ENCODE data around the gene MED27. TPM values are rescaled to one million over a fixed set of nuclear protein-coding genes. Genes with fewer than 3 reads are reported as not detected.

Gene MED27
- total RNA-seq, 1 donor from 2014 or later, result 17.7 TPM

GRCh38 chr9:131884222-131884621, 195.4 kb downstream of the MED27 start:
- Histone ChIP-seq H3K27ac (no peak overlapping the region), H3K9me3 (no peaks in the 10 kb centered on the region), H3K4me1 (no peaks in the 10 kb centered on the region), H3K36me3 (no peaks in the 10 kb centered on the region), H3K27me3 (no peaks in the 10 kb centered on the region), H3K4me3 (no peak overlapping the region)
- DNase-seq (ENCODE audit: extremely low spot score in 2 of 2), result no peak
- intact Hi-C loops (cut with DNase I), result no loop called here
- TF ChIP-seq POLR2AphosphoS5 (IDR thresholded peaks at IDR 0.05; ENCODE audit: insufficient read depth in 1 of 2, low read depth in 1 of 2) (no peak), CTCF (IDR thresholded peaks at IDR 0.05) (no peak), POLR2A (IDR thresholded peaks at IDR 0.05) (no peak)

GRCh38 chr9:131880833-131881583, 198.7 kb downstream of the MED27 start:
- H3K27ac ChIP-seq, result no peak overlapping the region
- intact Hi-C loops (cut with DNase I), result no loop called here
- TF ChIP-seq POLR2A (IDR thresholded peaks at IDR 0.05) (no peak), CTCF (IDR thresholded peaks at IDR 0.05) (no peak), POLR2AphosphoS5 (IDR thresholded peaks at IDR 0.05; ENCODE audit: insufficient read depth in 1 of 2, low read depth in 1 of 2) (no peak)

GRCh38 chr9:131879911-131880290, 199.8 kb downstream of the MED27 start:
- no peak overlapping the region for H3K27ac ChIP-seq
- intact Hi-C loops (cut with DNase I), result no loop called here
- no peaks in the 10 kb centered on the region for H3K9me3 ChIP-seq

More at GRCh38 chr9:131880833-131881583, 198.7 kb downstream of the MED27 start:
- no peak for DNase-seq (ENCODE audit: extremely low spot score in 2 of 2)
- H3K4me3 ChIP-seq, result no peak overlapping the region
- H3K36me3 ChIP-seq, result no peaks in the 10 kb centered on the region
- H3K9me3 ChIP-seq, result no peaks in the 10 kb centered on the region
- no peaks in the 10 kb centered on the region for H3K27me3 ChIP-seq
- no peaks in the 10 kb centered on the region for H3K4me1 ChIP-seq

GRCh38 chr9:131879181-131879910, 200.3 kb downstream of the MED27 start:
- TF ChIP-seq POLR2A (IDR thresholded peaks at IDR 0.05) (no peak), CTCF (IDR thresholded peaks at IDR 0.05) (no peak), POLR2AphosphoS5 (IDR thresholded peaks at IDR 0.05; ENCODE audit: insufficient read depth in 1 of 2, low read depth in 1 of 2) (no peak)
- Histone ChIP-seq H3K9me3 (no peaks in the 10 kb centered on the region), H3K4me3 (no peak overlapping the region), H3K36me3 (no peaks in the 10 kb centered on the region), H3K27me3 (no peaks in the 10 kb centered on the region), H3K4me1 (no peaks in the 10 kb centered on the region), H3K27ac (no peak overlapping the region)
- no peak for DNase-seq (ENCODE audit: extremely low spot score in 2 of 2)
- intact Hi-C loops (cut with DNase I), result no loop called here

More at GRCh38 chr9:131879911-131880290, 199.8 kb downstream of the MED27 start:
- no peak for DNase-seq (ENCODE audit: extremely low spot score in 2 of 2)
- TF ChIP-seq CTCF (IDR thresholded peaks at IDR 0.05) (no peak), POLR2A (IDR thresholded peaks at IDR 0.05) (no peak), POLR2AphosphoS5 (IDR thresholded peaks at IDR 0.05; ENCODE audit: insufficient read depth in 1 of 2, low read depth in 1 of 2) (no peak)
- no peaks in the 10 kb centered on the region for H3K4me1 ChIP-seq
- H3K4me3 ChIP-seq, result no peak overlapping the region
- no peaks in the 10 kb centered on the region for H3K27me3 ChIP-seq
- no peaks in the 10 kb centered on the region for H3K36me3 ChIP-seq

- TF ChIP-seq CTCF (IDR thresholded peaks at IDR 0.05) (no peak), POLR2A (IDR thresholded peaks at IDR 0.05) (no peak), POLR2AphosphoS5 (IDR thresholded peaks at IDR 0.05; ENCODE audit: insufficient read depth in 1 of 2, low read depth in 1 of 2) (no peak)
- no peaks in the 10 kb centered on the region for H3K36me3 ChIP-seq
- H3K4me3 ChIP-seq, result no peak overlapping the region
Measured at GRCh38 chr9:131876486-131876885, 203.2 kb downstream of the MED27 start.

More at GRCh38 chr9:131876486-131876885, 203.2 kb downstream of the MED27 start:
- intact Hi-C loops (cut with DNase I), result no loop called here
- DNase-seq (ENCODE audit: extremely low spot score in 2 of 2), result no peak
- Histone ChIP-seq H3K4me1 (no peaks in the 10 kb centered on the region), H3K27ac (no peak overlapping the region), H3K27me3 (no peaks in the 10 kb centered on the region), H3K9me3 (no peaks in the 10 kb centered on the region)
